Measurements from ENCODE around the gene ZXDC. TPM values are rescaled to one million over a fixed set of nuclear protein-coding genes. Genes with fewer than 3 reads are reported as not detected.
A peak's percentile ranks its signal among the peaks of the same experiment; 100 is the strongest.

The ZXDC gene
- total RNA-seq: 38.4 and 39.4 TPM in 2 replicates

DNA sequence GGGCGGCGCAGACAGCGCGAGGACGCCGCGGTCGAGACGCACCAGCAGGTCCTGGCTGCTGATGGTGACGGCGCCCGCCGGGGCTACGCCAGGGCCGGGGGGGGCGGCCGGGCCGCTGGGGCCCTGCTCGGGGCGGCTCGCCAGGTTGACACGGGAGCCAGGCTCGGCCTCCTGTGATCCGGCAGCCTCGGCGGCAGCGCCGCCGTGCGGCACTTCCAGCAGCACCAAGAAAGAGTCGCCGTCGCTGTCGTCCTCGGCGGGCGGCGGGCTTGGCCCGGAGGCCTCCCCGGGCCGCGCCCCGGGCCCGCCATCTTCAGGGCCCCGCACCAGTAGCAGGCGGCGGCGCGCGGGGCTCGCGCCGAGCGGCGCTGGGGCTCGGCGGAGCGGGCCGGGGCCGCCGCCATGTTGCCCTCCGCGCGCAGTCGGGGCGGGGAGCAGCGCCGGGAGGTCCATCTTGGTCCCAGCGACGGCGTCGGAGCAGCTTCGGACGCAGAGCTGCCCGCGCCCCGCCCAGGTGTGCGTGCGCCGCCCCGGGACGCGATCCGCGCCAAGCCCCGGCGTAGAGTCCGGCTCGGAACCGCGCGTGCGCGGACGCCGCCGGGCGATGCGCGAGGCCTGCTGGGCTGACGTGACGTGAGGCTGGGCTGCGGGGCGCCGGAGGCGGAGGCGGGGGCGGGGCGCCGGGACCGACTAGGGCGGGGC is at the start of gene ZXDC:
TSS of gene ZXDC (minus strand) at position 479 of the 702 bp plus-strand sequence. CDS start at position 453, 26 bp downstream.
- Histone ChIP-seq H3K4me3 (ENCODE audit: low read depth, low read length) (peak within 1 kb of the TSS; percentile 68), H3K36me3 (ENCODE audit: control insufficient read depth, insufficient read depth, low read length) (no peaks in the 10 kb centered on the region), H3K27me3 (ENCODE audit: control insufficient read depth, insufficient read depth, low read length) (no peaks in the 10 kb centered on the region)
- DNase-seq (ENCODE audit: low read depth): peak; percentile 67
- no peak for TF ChIP-seq CTCF (IDR thresholded peaks at IDR 0.05; ENCODE audit: insufficient read depth, low read length, poor library complexity, severe bottlenecking)

GRCh38 chr3:126525091-126525852 is 49.6 kb upstream of the ZXDC start:
- DNase-seq (ENCODE audit: low read depth): no peak
- H3K27me3 ChIP-seq (ENCODE audit: control insufficient read depth, insufficient read depth, low read length): peaks cover 33% of the 10 kb centered on the region
- TF ChIP-seq CTCF (IDR thresholded peaks at IDR 0.05; ENCODE audit: insufficient read depth, low read length, poor library complexity, severe bottlenecking): no peak
- no peak overlapping the region for H3K4me3 ChIP-seq (ENCODE audit: low read depth, low read length)
- H3K36me3 ChIP-seq (ENCODE audit: control insufficient read depth, insufficient read depth, low read length): no peaks in the 10 kb centered on the region

GRCh38 chr3:126524429-126524988 is 48.8 kb upstream of the ZXDC start:
- no peak for DNase-seq (ENCODE audit: low read depth)
- TF ChIP-seq CTCF (IDR thresholded peaks at IDR 0.05; ENCODE audit: insufficient read depth, low read length, poor library complexity, severe bottlenecking): no peak

GRCh38 chr3:126523745-126524428 is 48.2 kb upstream of the ZXDC start, which contains the start of gene CHST13:
TSS of gene CHST13 (plus strand) at chr3:126524155. CDS start at chr3:126524333, 178 bp downstream.
- Histone ChIP-seq H3K36me3 (ENCODE audit: control insufficient read depth, insufficient read depth, low read length) (no peaks in the 10 kb centered on the region), H3K27me3 (ENCODE audit: control insufficient read depth, insufficient read depth, low read length) (peaks cover 36% of the 10 kb centered on the region), H3K4me3 (ENCODE audit: low read depth, low read length) (peak within 1 kb of the TSS; percentile 15)
- TF ChIP-seq CTCF (IDR thresholded peaks at IDR 0.05; ENCODE audit: insufficient read depth, low read length, poor library complexity, severe bottlenecking): no peak
- no peak for DNase-seq (ENCODE audit: low read depth)

More at GRCh38 chr3:126524429-126524988, 48.8 kb upstream of the ZXDC start:
- Histone ChIP-seq H3K4me3 (ENCODE audit: low read depth, low read length) (peak overlapping the region; percentile 11), H3K36me3 (ENCODE audit: control insufficient read depth, insufficient read depth, low read length) (no peaks in the 10 kb centered on the region), H3K27me3 (ENCODE audit: control insufficient read depth, insufficient read depth, low read length) (peaks cover 36% of the 10 kb centered on the region)

- H3K36me3 ChIP-seq (ENCODE audit: control insufficient read depth, insufficient read depth, low read length): no peaks in the 10 kb centered on the region
- no peak for DNase-seq (ENCODE audit: low read depth)
- no peak overlapping the region for H3K4me3 ChIP-seq (ENCODE audit: low read depth, low read length)
- peak; percentile 86 for TF ChIP-seq CTCF (IDR thresholded peaks at IDR 0.05; ENCODE audit: insufficient read depth, low read length, poor library complexity, severe bottlenecking)
- peaks cover 40% of the 10 kb centered on the region for H3K27me3 ChIP-seq (ENCODE audit: control insufficient read depth, insufficient read depth, low read length)
Measured at GRCh38 chr3:126522363-126522788, 46.7 kb upstream of the ZXDC start.
